Measurements from ENCODE around the gene KIDINS220.

KIDINS220 gene

GRCh38 chr2:8796878-8797550, 40.4 kb downstream of the KIDINS220 start:
- DNase-seq (ENCODE audit: low spot score in 2 of 2) (no peak), ATAC-seq (replicated peaks; ENCODE audit: extremely low read depth, poor library complexity, severe bottlenecking) (no peak)
- H3K27me3 Mint-ChIP-seq: no peaks in the 10 kb centered on the region
- H3K27ac Mint-ChIP-seq (ENCODE audit: low read depth): no peak overlapping the region
- peaks cover 10% of the 10 kb centered on the region for H3K4me1 Mint-ChIP-seq
- H3K4me3 Mint-ChIP-seq: no peak overlapping the region
- H3K36me3 Mint-ChIP-seq (ENCODE audit: insufficient read depth): peaks cover 41% of the 10 kb centered on the region
- H3K9me3 Mint-ChIP-seq: no peaks in the 10 kb centered on the region

- H3K9me3 Mint-ChIP-seq: no peaks in the 10 kb centered on the region
- ATAC-seq (replicated peaks; ENCODE audit: extremely low read depth, poor library complexity, severe bottlenecking): no peak
- no peak overlapping the region for H3K27ac Mint-ChIP-seq (ENCODE audit: low read depth)
Measured at GRCh38 chr2:8796315-8796848, 41.0 kb downstream of the KIDINS220 start.

DNA sequence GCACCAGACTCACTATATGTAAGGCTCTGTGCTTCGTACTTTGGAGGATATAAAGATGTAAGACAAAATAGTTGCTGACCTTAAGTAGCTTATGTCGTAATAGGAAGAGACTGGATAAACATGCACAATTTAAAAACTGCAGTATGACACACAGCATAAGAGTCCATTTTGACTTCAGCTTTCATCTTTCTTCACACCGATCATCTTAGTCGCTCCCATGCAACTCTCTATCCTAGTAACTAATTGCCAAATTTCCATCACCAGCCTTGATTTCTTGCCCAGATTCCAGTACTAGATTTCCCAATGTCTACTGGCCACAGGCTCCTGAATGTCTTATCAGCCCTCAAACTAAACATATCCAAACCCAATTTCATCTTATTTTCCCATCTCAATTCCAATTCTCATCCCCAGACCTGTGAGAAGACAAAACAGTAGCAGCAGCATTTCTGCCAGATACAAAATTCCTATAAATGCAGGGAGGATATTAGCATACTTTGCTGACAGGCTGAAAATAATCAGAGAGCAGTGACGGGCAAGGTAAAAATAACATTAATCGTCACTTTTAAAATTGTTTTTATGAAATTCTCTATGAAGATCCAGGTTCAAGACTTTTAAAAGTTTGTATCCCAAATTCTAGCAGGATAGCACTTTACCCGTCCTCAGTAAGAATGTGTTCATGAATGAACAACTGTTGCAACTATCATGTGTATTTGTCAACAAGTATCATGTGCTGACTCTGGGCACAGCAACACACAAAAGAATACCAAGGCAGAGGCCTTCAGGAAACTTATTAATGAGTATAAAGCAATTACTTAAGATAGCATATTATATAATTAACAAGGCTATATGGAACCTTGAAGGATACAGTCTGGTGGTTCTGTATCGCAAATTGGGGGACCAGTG, 42.2 kb downstream of the KIDINS220 start:
- Mint-ChIP-seq H3K4me1 (peaks cover 10% of the 10 kb centered on the region), H3K27ac (ENCODE audit: low read depth) (no peak overlapping the region), H3K9me3 (no peaks in the 10 kb centered on the region), H3K4me3 (no peak overlapping the region), H3K27me3 (no peaks in the 10 kb centered on the region), H3K36me3 (ENCODE audit: insufficient read depth) (peaks cover 39% of the 10 kb centered on the region)
- DNase-seq (ENCODE audit: low spot score in 2 of 2) (no peak), ATAC-seq (replicated peaks; ENCODE audit: extremely low read depth, poor library complexity, severe bottlenecking) (no peak)

More at GRCh38 chr2:8796315-8796848, 41.0 kb downstream of the KIDINS220 start:
- Mint-ChIP-seq H3K27me3 (no peaks in the 10 kb centered on the region), H3K4me3 (no peak overlapping the region), H3K36me3 (ENCODE audit: insufficient read depth) (peaks cover 40% of the 10 kb centered on the region), H3K4me1 (peaks cover 10% of the 10 kb centered on the region)
- no peak for DNase-seq (ENCODE audit: low spot score in 2 of 2)

DNA sequence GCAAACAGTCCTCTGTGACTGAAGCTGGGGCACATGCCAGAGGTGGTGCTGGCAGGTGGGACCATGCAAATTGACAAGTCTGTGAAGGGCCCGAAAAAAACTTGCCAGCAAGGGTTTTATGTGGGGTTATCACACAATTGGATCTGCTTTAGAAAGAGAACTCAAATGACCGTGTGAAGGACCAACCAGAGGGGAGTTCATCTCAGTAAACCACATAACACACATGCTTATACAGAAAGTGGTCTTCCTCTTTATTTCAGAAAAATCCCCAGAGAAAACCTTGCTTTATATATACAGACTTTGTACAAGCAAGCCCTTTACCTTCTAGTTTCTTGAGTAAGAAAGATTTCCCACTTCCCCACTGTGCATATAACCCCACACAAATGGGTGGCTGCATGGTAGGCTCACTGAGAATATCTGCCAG, 46.7 kb downstream of the KIDINS220 start:
- no peak overlapping the region for H3K27ac Mint-ChIP-seq (ENCODE audit: low read depth)
- no peaks in the 10 kb centered on the region for H3K9me3 Mint-ChIP-seq
- DNase-seq (ENCODE audit: low spot score in 2 of 2) (no peak), ATAC-seq (replicated peaks; ENCODE audit: extremely low read depth, poor library complexity, severe bottlenecking) (no peak)
- H3K4me3 Mint-ChIP-seq: no peak overlapping the region
- peaks cover 43% of the 10 kb centered on the region for H3K36me3 Mint-ChIP-seq (ENCODE audit: insufficient read depth)
- no peaks in the 10 kb centered on the region for H3K4me1 Mint-ChIP-seq
- H3K27me3 Mint-ChIP-seq: no peaks in the 10 kb centered on the region

GRCh38 chr2:8786463-8786862, 51.0 kb downstream of the KIDINS220 start:
- H3K4me3 Mint-ChIP-seq: no peak overlapping the region
- H3K36me3 Mint-ChIP-seq (ENCODE audit: insufficient read depth): peaks cover 49% of the 10 kb centered on the region
- no peaks in the 10 kb centered on the region for H3K9me3 Mint-ChIP-seq
- DNase-seq (ENCODE audit: low spot score in 2 of 2) (no peak), ATAC-seq (replicated peaks; ENCODE audit: extremely low read depth, poor library complexity, severe bottlenecking) (no peak)
- peaks cover 18% of the 10 kb centered on the region for H3K4me1 Mint-ChIP-seq
- H3K27me3 Mint-ChIP-seq: no peaks in the 10 kb centered on the region
- no peak overlapping the region for H3K27ac Mint-ChIP-seq (ENCODE audit: low read depth)

- ATAC-seq (replicated peaks; ENCODE audit: extremely low read depth, poor library complexity, severe bottlenecking) (no peak), DNase-seq (ENCODE audit: low spot score in 2 of 2) (no peak)
- H3K27me3 Mint-ChIP-seq: no peaks in the 10 kb centered on the region
- no peak overlapping the region for H3K4me3 Mint-ChIP-seq
- no peaks in the 10 kb centered on the region for H3K9me3 Mint-ChIP-seq
- peaks cover 55% of the 10 kb centered on the region for H3K36me3 Mint-ChIP-seq (ENCODE audit: insufficient read depth)
- H3K27ac Mint-ChIP-seq (ENCODE audit: low read depth): no peak overlapping the region
- peaks cover 21% of the 10 kb centered on the region for H3K4me1 Mint-ChIP-seq
Measured at GRCh38 chr2:8779795-8780671, 57.4 kb downstream of the KIDINS220 start.

GRCh38 chr2:8774371-8774770, 63.0 kb downstream of the KIDINS220 start:
- H3K27ac Mint-ChIP-seq (ENCODE audit: low read depth): no peak overlapping the region
- no peak for DNase-seq (ENCODE audit: low spot score in 2 of 2)
- peaks cover 47% of the 10 kb centered on the region for H3K36me3 Mint-ChIP-seq (ENCODE audit: insufficient read depth)
- no peaks in the 10 kb centered on the region for H3K9me3 Mint-ChIP-seq
- peaks cover 5% of the 10 kb centered on the region for H3K4me1 Mint-ChIP-seq
- H3K4me3 Mint-ChIP-seq: no peak overlapping the region
- H3K27me3 Mint-ChIP-seq: no peaks in the 10 kb centered on the region
- no peak for ATAC-seq (replicated peaks; ENCODE audit: extremely low read depth, poor library complexity, severe bottlenecking)

GRCh38 chr2:8767324-8767723, 70.1 kb downstream of the KIDINS220 start:
- H3K27me3 Mint-ChIP-seq: no peaks in the 10 kb centered on the region
- no peak for ATAC-seq (replicated peaks; ENCODE audit: extremely low read depth, poor library complexity, severe bottlenecking)
- H3K9me3 Mint-ChIP-seq: no peaks in the 10 kb centered on the region
- H3K27ac Mint-ChIP-seq (ENCODE audit: low read depth): peak overlapping the region; percentile 5
- no peak for DNase-seq (ENCODE audit: low spot score in 2 of 2)
- H3K4me3 Mint-ChIP-seq: no peak overlapping the region
- H3K4me1 Mint-ChIP-seq: peaks cover 9% of the 10 kb centered on the region
- H3K36me3 Mint-ChIP-seq (ENCODE audit: insufficient read depth): peaks cover 19% of the 10 kb centered on the region

GRCh38 chr2:8761529-8762164, 75.8 kb downstream of the KIDINS220 start:
- Mint-ChIP-seq H3K4me3 (no peak overlapping the region), H3K9me3 (no peaks in the 10 kb centered on the region), H3K4me1 (peaks cover 9% of the 10 kb centered on the region), H3K27ac (ENCODE audit: low read depth) (no peak overlapping the region), H3K36me3 (ENCODE audit: insufficient read depth) (peaks cover 7% of the 10 kb centered on the region), H3K27me3 (no peaks in the 10 kb centered on the region)
- DNase-seq (ENCODE audit: low spot score in 2 of 2): no peak
- ATAC-seq (replicated peaks; ENCODE audit: extremely low read depth, poor library complexity, severe bottlenecking): no peak

DNA sequence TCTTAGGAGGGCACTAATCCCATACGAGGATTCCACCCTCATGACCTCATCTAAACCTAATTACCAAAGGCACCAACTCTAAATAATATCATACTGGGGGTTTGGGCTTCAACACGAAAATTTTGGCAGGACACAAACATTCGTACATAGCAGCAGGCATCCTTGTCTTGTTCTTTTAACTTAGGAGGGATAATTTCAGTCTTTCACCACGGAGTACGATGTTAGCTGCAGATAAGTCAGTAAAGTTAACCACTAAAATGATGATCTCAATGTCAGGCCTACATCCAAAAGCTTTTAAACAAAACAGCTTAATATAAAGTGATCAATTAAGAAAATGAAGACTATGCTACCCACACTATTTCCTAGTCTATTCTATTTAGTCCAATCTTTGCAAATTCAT, 80.7 kb downstream of the KIDINS220 start:
- Mint-ChIP-seq H3K27ac (ENCODE audit: low read depth) (no peak overlapping the region), H3K9me3 (no peaks in the 10 kb centered on the region), H3K36me3 (ENCODE audit: insufficient read depth) (peaks cover 8% of the 10 kb centered on the region), H3K27me3 (no peaks in the 10 kb centered on the region), H3K4me3 (no peak overlapping the region), H3K4me1 (peaks cover 6% of the 10 kb centered on the region)
- DNase-seq (ENCODE audit: low spot score in 2 of 2): no peak
- ATAC-seq (replicated peaks; ENCODE audit: extremely low read depth, poor library complexity, severe bottlenecking): no peak

- H3K4me1 Mint-ChIP-seq: peaks cover 6% of the 10 kb centered on the region
- no peaks in the 10 kb centered on the region for H3K9me3 Mint-ChIP-seq
- ATAC-seq (replicated peaks; ENCODE audit: extremely low read depth, poor library complexity, severe bottlenecking) (no peak), DNase-seq (ENCODE audit: low spot score in 2 of 2) (no peak)
- no peak overlapping the region for H3K27ac Mint-ChIP-seq (ENCODE audit: low read depth)
- H3K4me3 Mint-ChIP-seq: no peak overlapping the region
- no peaks in the 10 kb centered on the region for H3K27me3 Mint-ChIP-seq
- H3K36me3 Mint-ChIP-seq (ENCODE audit: insufficient read depth): peaks cover 11% of the 10 kb centered on the region
Measured at GRCh38 chr2:8756230-8756629, 81.2 kb downstream of the KIDINS220 start.

All from central memory CD8-positive, alpha-beta T cell (primary cell).